ENCODE measurements around the gene ZNF337.

DNA sequence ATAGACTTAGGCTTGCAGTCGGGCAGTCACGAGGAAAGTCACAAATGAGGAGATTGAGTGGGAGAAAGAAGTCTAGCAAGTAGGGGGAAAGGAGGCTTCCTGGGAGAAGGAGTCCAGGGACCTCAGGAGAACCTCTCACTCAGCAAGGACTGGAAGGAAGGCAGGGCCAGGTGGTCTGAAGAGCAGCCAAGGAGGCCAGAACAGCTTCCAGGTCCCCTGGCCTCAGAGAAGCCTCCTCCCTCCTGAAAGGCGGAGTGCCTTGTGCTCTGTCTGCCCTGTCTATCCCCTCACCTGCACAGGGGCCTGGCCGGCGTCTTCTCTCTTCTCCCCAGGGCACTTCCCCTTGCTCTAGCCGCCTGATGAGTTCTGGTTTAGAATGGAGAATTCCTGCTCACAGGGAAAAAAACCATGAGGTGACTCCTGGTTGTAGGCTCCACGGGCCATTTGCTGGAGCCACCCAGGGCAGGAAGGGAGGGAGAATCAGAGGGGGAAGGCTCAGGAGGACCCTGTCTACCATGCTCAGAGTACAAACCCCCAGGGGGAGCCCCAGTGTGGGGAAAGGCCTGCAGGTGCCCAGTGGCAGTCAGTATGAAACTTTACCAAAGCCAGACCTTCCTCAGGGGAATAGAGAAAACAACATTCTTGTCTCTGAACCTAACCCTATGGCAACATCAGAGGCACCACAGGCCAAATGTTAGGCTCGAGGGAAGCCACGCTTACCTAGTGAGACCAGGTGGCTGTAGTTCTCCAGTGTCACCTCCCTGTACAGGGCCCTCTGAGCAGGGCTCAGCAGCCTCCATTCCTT lies 11.2 kb downstream of the ZNF337 start:
- TF ChIP-seq TAF1 (IDR thresholded peaks at IDR 0.05; ENCODE audit: borderline replicate concordance, insufficient read depth, low read length) (no peak), SIN3A (IDR thresholded peaks at IDR 0.05; ENCODE audit: borderline replicate concordance, insufficient read depth, low read length) (no peak)
- TF ChIP-seq, protein P1, sequence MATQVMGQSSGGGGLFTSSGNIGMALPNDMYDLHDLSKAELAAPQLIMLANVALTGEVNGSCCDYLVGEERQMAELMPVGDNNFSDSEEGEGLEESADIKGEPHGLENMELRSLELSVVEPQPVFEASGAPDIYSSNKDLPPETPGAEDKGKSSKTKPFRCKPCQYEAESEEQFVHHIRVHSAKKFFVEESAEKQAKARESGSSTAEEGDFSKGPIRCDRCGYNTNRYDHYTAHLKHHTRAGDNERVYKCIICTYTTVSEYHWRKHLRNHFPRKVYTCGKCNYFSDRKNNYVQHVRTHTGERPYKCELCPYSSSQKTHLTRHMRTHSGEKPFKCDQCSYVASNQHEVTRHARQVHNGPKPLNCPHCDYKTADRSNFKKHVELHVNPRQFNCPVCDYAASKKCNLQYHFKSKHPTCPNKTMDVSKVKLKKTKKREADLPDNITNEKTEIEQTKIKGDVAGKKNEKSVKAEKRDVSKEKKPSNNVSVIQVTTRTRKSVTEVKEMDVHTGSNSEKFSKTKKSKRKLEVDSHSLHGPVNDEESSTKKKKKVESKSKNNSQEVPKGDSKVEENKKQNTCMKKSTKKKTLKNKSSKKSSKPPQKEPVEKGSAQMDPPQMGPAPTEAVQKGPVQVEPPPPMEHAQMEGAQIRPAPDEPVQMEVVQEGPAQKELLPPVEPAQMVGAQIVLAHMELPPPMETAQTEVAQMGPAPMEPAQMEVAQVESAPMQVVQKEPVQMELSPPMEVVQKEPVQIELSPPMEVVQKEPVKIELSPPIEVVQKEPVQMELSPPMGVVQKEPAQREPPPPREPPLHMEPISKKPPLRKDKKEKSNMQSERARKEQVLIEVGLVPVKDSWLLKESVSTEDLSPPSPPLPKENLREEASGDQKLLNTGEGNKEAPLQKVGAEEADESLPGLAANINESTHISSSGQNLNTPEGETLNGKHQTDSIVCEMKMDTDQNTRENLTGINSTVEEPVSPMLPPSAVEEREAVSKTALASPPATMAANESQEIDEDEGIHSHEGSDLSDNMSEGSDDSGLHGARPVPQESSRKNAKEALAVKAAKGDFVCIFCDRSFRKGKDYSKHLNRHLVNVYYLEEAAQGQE (IDR thresholded peaks at IDR 0.05; ENCODE audit: insufficient read depth in 1 of 2, low read depth in 2 of 2, low read length in 2 of 2): no peak
